ENCODE results near the gene TRIM7. TPM values are rescaled to one million over a fixed set of nuclear protein-coding genes. Genes with fewer than 3 reads are reported as not detected.
"Not testable (repeated sequence)": the region's sequence is repeated elsewhere in the genome, so short reads cannot be mapped to it uniquely, and the experiment has no call there.

TRIM7 gene
- total and polyA plus RNA-seq, 12 donors = 0.55 to 6.3 (median 3.8) TPM

DNA sequence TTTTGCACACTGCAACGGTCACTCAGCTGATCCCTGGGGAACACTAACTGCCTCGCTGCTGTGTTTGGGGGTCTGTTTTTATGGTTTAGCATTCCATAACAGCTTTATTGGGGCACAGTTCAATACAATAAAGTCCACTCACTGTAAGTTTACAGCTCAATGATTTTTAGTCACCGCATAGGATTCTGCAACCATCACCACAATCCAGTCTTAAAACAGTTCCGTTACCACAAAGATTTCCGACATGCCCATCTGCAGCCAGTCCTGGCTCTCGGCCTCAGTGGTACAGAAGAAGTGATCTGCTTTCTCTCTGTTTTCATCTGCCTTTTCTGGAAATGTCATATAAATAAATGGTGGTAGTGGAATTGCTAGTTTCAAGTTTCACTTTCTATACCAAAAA lies 34.0 kb downstream of the TRIM7 start:
- Histone ChIP-seq H3K27ac (no peak overlapping the region), H3K4me3 (no peak overlapping the region), H3K9me3 (replicated peaks in 1 of 3) (no peaks in the 10 kb centered on the region), H3K36me3 (replicated peaks in 1 of 2) (no peaks in the 10 kb centered on the region), H3K4me1 (replicated peaks in 1 of 2) (no peaks in the 10 kb centered on the region), H3K27me3 (peaks cover 94% of the 10 kb centered on the region)
- intact Hi-C loops (cut with DNase I) = loop anchor here in 1 of 2 donors (5.0 kb wide), 1 partner anchor 389 kb away; no protein-coding TSS in a partner anchor
- DNase-seq = no peak
- WGBS, 4 donors = 50 to 70% (median 59%) methylated on average over 6 of the region's 6 CpGs
- TF ChIP-seq, protein P1, sequence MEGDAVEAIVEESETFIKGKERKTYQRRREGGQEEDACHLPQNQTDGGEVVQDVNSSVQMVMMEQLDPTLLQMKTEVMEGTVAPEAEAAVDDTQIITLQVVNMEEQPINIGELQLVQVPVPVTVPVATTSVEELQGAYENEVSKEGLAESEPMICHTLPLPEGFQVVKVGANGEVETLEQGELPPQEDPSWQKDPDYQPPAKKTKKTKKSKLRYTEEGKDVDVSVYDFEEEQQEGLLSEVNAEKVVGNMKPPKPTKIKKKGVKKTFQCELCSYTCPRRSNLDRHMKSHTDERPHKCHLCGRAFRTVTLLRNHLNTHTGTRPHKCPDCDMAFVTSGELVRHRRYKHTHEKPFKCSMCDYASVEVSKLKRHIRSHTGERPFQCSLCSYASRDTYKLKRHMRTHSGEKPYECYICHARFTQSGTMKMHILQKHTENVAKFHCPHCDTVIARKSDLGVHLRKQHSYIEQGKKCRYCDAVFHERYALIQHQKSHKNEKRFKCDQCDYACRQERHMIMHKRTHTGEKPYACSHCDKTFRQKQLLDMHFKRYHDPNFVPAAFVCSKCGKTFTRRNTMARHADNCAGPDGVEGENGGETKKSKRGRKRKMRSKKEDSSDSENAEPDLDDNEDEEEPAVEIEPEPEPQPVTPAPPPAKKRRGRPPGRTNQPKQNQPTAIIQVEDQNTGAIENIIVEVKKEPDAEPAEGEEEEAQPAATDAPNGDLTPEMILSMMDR (IDR thresholded peaks at IDR 0.05) = no peak
- no peak for TF ChIP-seq POLR2A (IDR thresholded peaks at IDR 0.05)

DNA sequence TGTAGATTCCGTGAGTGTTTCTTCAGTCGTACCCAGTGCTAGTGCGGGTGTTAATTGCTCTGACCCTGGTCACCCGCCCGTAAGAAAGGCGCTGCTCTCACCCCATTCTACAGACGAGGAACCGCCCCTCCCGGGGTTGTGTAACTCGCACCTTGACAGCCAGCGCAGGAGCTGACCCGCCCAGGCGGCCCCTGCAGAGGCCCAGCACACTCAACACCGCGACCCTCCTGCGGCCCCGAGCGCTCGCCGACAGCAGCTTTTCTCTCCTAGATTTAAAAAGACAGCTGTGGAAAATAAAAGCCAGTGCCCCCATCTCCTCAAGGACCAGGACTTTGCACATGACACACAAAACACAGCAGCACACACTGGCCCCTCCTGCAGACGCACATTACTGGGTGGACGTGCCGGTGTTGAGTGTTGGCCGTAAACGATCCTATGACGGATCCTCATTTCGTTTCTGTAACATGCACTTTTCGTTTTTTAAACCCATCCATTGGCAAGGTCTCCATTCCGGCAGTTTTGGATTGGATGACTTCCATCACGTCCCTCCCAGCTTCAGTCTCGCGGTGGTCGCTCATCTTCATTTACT lies 34.7 kb downstream of the TRIM7 start:
- WGBS, 4 donors = 20 to 33% (median 25%) methylated on average over 22 to 33 of the region's 33 CpGs
- intact Hi-C loops (cut with DNase I) = loop anchor here in 1 of 2 donors (5.0 kb wide), 1 partner anchor 388 kb away; no protein-coding TSS in a partner anchor

DNA sequence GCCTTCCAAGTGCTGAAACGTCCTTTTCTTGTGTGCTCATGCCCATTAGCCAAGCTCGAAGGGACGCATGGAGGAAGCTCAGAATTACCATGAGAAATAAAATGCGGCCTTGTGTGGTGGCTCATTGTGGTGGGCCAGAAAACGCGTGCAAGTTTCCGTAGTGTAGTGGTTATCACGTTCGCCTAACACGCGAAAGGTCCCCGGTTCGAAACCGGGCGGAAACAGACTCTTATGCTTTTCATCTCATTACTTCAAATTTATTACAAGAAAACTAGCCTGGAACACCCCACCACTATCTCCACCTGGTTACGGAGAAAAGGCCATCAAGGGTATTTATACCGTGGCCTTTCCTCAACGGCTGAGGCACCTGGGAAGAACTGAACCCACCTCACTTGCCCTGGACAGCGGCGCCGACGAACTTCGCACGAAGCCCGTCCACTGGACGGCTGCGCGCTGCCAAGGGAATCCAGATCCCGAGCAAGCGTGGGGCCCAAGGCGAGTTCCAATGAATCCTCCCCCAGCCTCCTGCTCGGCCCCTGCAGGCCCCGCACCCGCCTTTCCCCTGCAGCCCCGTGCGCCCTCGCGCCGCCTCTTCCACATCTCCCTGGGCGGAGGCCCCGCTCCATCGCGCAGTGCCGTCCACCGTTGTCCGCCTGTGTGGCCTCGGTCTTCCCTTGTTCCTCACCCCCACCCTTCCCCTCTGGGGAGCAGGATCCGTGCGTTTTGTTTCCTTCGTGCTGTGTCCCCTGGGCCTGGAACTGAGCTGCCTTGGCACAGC lies 35.3 kb downstream of the TRIM7 start:
- not testable (repeated sequence) for H3K4me1 ChIP-seq (replicated peaks in 1 of 2); H3K27ac ChIP-seq; H3K9me3 ChIP-seq (replicated peaks in 1 of 3); H3K36me3 ChIP-seq (replicated peaks in 1 of 2); H3K4me3 ChIP-seq
- H3K27me3 ChIP-seq = peaks cover 92% of the 10 kb centered on the region
- intact Hi-C loops (cut with DNase I) = loop anchor here in 1 of 2 donors (5.0 kb wide), 1 partner anchor 387 kb away; no protein-coding TSS in a partner anchor
- peak in 2 of 7 donors; percentile 56 to 77 for DNase-seq
- 6 to 10% (median 7%) methylated on average over 26 to 50 of the region's 50 CpGs for WGBS, 4 donors

More for the DNA sequence above, 34.7 kb downstream of the TRIM7 start:
- no peaks in the 10 kb centered on the region for H3K9me3 ChIP-seq (replicated peaks in 1 of 3)
- no peak for DNase-seq
- no peak overlapping the region for H3K27ac ChIP-seq
- no peak for TF ChIP-seq POLR2A (IDR thresholded peaks at IDR 0.05)
- TF ChIP-seq, protein P1 (IDR thresholded peaks at IDR 0.05) = no peak
- H3K36me3 ChIP-seq (replicated peaks in 1 of 2) = no peaks in the 10 kb centered on the region
- H3K4me1 ChIP-seq (replicated peaks in 1 of 2) = no peaks in the 10 kb centered on the region
- H3K4me3 ChIP-seq = no peak overlapping the region
- H3K27me3 ChIP-seq = peaks cover 96% of the 10 kb centered on the region

DNA sequence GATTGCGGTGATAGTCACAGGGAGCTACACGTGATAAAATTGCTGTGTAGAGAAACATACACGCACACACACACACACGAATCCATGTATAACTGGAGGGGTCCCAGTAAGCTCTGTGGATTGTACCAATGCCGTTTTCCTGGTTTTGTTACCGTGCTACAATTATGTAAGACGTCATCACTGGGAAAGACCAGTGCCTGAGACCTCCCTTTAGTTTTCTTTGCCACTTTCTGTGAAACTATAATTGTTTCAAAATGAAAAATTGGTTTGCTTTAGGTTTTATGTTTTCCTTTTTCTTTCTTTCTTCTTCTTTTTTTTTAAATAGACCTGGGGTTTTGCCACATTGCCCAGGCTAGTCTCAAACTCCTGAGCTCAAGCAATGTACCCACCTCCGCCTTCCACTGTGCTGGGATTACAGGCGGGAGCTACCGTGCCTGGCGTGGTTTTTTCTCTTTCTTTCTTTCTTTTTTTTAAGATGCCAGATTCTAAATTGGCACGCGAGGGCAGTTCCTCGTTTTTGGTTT lies 36.3 kb downstream of the TRIM7 start:
- no peak for DNase-seq
- Histone ChIP-seq H3K36me3 (replicated peaks in 1 of 2) (no peaks in the 10 kb centered on the region), H3K9me3 (replicated peaks in 1 of 3) (no peaks in the 10 kb centered on the region), H3K4me1 (replicated peaks in 1 of 2) (no peaks in the 10 kb centered on the region), H3K27ac (no peak overlapping the region), H3K4me3 (no peak overlapping the region), H3K27me3 (peaks cover 87% of the 10 kb centered on the region)
- WGBS, 4 donors = 30 to 47% (median 34%) methylated on average over 14 of the region's 14 CpGs
- intact Hi-C loops (cut with DNase I) = no loop called here
- TF ChIP-seq POLR2A (IDR thresholded peaks at IDR 0.05) = no peak
- TF ChIP-seq, protein P1 (IDR thresholded peaks at IDR 0.05) = no peak

Data from adrenal gland (tissue), 12 donors.